ENCODE measurements around the gene EPB41L1. TPM values are rescaled to one million over a fixed set of nuclear protein-coding genes. Genes with fewer than 3 reads are reported as not detected.

EPB41L1 gene
- total and polyA plus RNA-seq, 2 experiments from 2014 or later: 24.1 to 48.7 TPM

DNA sequence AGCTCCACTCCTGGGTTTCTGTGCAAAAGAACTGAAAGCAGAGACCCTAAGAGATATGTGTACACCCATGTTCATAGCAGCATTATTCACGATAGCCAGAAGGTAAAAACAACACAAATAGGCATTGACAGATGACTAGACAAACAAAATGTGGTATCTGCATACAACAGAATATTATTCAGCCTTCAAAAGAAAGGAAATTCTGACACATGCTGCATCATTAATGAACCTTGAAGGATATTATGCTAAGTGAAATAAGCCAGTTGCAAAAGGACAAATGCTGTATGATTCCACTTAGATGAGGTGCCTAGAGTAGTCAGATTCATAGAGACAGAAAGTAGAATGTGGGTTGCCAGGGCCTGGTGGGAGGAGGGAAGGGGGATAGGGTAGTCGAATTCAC is 99.5 kb downstream of the EPB41L1 start:
- Mint-ChIP-seq H3K27me3 (ENCODE audit: insufficient read depth, low read depth, poor library complexity) (peaks cover 6% of the 10 kb centered on the region), H3K36me3 (ENCODE audit: low read depth) (peaks cover 12% of the 10 kb centered on the region; the same call in 2 of the 3 replicates), H3K9me3 (no peaks in the 10 kb centered on the region), H3K27ac (no peak overlapping the region), H3K4me1 (peaks cover 13% of the 10 kb centered on the region), H3K4me3 (no peak overlapping the region)
- DNase-seq (ENCODE audit: low spot score) (no peak), ATAC-seq (no peak)
- Histone ChIP-seq H3K27ac (ENCODE audit: low read depth) (no peak overlapping the region), H3K4me3 (no peak overlapping the region), H3K4me1 (ENCODE audit: insufficient read depth) (peaks cover 3% of the 10 kb centered on the region; the same call in 1 of the 2 replicates), H4K20me1 (replicated peaks; ENCODE audit: insufficient read depth) (peaks cover 12% of the 10 kb centered on the region; the same call in 1 of the 2 replicates), H3K36me3 (ENCODE audit: insufficient read depth) (peaks cover 4% of the 10 kb centered on the region; the same call in 1 of the 2 replicates), H2AFZ (no peak overlapping the region), H3F3A (replicated peaks; ENCODE audit: low read depth) (no peaks in the 10 kb centered on the region), H3K79me2 (replicated peaks; ENCODE audit: insufficient read depth) (0 out of 2 replicates have a peak, but pooled peaks cover 10% of the 10 kb centered on the region), H3K4me2 (no peak overlapping the region), H3K9me2 (ENCODE audit: insufficient read depth) (no peaks in the 10 kb centered on the region), H3K27me3 (ENCODE audit: insufficient read depth) (no peaks in the 10 kb centered on the region)
- no peak for TF ChIP-seq POLR2AphosphoS5 (IDR thresholded peaks at IDR 0.05; ENCODE audit: low read depth)
- TF ChIP-seq EZH2phosphoT487 (IDR thresholded peaks at IDR 0.05; ENCODE audit: unreplicated experiment): no peak
- no peak for TF ChIP-seq ETS1 (IDR thresholded peaks at IDR 0.05)
- TF ChIP-seq CREB1 (CRISPR knock-in tag; IDR thresholded peaks at IDR 0.05; ENCODE audit: low read depth): no peak
- no peak for TF ChIP-seq EZH2 (IDR thresholded peaks at IDR 0.05; ENCODE audit: low read depth, unreplicated experiment)
- TF ChIP-seq ZNF114 (CRISPR knock-in tag; IDR thresholded peaks at IDR 0.05): no peak
- TF ChIP-seq, protein P1, sequence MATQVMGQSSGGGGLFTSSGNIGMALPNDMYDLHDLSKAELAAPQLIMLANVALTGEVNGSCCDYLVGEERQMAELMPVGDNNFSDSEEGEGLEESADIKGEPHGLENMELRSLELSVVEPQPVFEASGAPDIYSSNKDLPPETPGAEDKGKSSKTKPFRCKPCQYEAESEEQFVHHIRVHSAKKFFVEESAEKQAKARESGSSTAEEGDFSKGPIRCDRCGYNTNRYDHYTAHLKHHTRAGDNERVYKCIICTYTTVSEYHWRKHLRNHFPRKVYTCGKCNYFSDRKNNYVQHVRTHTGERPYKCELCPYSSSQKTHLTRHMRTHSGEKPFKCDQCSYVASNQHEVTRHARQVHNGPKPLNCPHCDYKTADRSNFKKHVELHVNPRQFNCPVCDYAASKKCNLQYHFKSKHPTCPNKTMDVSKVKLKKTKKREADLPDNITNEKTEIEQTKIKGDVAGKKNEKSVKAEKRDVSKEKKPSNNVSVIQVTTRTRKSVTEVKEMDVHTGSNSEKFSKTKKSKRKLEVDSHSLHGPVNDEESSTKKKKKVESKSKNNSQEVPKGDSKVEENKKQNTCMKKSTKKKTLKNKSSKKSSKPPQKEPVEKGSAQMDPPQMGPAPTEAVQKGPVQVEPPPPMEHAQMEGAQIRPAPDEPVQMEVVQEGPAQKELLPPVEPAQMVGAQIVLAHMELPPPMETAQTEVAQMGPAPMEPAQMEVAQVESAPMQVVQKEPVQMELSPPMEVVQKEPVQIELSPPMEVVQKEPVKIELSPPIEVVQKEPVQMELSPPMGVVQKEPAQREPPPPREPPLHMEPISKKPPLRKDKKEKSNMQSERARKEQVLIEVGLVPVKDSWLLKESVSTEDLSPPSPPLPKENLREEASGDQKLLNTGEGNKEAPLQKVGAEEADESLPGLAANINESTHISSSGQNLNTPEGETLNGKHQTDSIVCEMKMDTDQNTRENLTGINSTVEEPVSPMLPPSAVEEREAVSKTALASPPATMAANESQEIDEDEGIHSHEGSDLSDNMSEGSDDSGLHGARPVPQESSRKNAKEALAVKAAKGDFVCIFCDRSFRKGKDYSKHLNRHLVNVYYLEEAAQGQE (IDR thresholded peaks at IDR 0.05; ENCODE audit: unreplicated experiment): no peak
- no peak for TF ChIP-seq ZNF331 (CRISPR knock-in tag; IDR thresholded peaks at IDR 0.05; ENCODE audit: low read depth)
- no peak for TF ChIP-seq JUNB (IDR thresholded peaks at IDR 0.05; ENCODE audit: unreplicated experiment)
- TF ChIP-seq, protein P2, sequence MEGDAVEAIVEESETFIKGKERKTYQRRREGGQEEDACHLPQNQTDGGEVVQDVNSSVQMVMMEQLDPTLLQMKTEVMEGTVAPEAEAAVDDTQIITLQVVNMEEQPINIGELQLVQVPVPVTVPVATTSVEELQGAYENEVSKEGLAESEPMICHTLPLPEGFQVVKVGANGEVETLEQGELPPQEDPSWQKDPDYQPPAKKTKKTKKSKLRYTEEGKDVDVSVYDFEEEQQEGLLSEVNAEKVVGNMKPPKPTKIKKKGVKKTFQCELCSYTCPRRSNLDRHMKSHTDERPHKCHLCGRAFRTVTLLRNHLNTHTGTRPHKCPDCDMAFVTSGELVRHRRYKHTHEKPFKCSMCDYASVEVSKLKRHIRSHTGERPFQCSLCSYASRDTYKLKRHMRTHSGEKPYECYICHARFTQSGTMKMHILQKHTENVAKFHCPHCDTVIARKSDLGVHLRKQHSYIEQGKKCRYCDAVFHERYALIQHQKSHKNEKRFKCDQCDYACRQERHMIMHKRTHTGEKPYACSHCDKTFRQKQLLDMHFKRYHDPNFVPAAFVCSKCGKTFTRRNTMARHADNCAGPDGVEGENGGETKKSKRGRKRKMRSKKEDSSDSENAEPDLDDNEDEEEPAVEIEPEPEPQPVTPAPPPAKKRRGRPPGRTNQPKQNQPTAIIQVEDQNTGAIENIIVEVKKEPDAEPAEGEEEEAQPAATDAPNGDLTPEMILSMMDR (conservative IDR thresholded peaks at IDR 0.05; ENCODE audit: low read depth in 2 of 2): no peak
- no peak for TF ChIP-seq NANOG (IDR thresholded peaks at IDR 0.05; ENCODE audit: borderline replicate concordance)
- no peak for TF ChIP-seq STAT1 (IDR thresholded peaks at IDR 0.05; ENCODE audit: unreplicated experiment)
- TF ChIP-seq, protein P3, sequence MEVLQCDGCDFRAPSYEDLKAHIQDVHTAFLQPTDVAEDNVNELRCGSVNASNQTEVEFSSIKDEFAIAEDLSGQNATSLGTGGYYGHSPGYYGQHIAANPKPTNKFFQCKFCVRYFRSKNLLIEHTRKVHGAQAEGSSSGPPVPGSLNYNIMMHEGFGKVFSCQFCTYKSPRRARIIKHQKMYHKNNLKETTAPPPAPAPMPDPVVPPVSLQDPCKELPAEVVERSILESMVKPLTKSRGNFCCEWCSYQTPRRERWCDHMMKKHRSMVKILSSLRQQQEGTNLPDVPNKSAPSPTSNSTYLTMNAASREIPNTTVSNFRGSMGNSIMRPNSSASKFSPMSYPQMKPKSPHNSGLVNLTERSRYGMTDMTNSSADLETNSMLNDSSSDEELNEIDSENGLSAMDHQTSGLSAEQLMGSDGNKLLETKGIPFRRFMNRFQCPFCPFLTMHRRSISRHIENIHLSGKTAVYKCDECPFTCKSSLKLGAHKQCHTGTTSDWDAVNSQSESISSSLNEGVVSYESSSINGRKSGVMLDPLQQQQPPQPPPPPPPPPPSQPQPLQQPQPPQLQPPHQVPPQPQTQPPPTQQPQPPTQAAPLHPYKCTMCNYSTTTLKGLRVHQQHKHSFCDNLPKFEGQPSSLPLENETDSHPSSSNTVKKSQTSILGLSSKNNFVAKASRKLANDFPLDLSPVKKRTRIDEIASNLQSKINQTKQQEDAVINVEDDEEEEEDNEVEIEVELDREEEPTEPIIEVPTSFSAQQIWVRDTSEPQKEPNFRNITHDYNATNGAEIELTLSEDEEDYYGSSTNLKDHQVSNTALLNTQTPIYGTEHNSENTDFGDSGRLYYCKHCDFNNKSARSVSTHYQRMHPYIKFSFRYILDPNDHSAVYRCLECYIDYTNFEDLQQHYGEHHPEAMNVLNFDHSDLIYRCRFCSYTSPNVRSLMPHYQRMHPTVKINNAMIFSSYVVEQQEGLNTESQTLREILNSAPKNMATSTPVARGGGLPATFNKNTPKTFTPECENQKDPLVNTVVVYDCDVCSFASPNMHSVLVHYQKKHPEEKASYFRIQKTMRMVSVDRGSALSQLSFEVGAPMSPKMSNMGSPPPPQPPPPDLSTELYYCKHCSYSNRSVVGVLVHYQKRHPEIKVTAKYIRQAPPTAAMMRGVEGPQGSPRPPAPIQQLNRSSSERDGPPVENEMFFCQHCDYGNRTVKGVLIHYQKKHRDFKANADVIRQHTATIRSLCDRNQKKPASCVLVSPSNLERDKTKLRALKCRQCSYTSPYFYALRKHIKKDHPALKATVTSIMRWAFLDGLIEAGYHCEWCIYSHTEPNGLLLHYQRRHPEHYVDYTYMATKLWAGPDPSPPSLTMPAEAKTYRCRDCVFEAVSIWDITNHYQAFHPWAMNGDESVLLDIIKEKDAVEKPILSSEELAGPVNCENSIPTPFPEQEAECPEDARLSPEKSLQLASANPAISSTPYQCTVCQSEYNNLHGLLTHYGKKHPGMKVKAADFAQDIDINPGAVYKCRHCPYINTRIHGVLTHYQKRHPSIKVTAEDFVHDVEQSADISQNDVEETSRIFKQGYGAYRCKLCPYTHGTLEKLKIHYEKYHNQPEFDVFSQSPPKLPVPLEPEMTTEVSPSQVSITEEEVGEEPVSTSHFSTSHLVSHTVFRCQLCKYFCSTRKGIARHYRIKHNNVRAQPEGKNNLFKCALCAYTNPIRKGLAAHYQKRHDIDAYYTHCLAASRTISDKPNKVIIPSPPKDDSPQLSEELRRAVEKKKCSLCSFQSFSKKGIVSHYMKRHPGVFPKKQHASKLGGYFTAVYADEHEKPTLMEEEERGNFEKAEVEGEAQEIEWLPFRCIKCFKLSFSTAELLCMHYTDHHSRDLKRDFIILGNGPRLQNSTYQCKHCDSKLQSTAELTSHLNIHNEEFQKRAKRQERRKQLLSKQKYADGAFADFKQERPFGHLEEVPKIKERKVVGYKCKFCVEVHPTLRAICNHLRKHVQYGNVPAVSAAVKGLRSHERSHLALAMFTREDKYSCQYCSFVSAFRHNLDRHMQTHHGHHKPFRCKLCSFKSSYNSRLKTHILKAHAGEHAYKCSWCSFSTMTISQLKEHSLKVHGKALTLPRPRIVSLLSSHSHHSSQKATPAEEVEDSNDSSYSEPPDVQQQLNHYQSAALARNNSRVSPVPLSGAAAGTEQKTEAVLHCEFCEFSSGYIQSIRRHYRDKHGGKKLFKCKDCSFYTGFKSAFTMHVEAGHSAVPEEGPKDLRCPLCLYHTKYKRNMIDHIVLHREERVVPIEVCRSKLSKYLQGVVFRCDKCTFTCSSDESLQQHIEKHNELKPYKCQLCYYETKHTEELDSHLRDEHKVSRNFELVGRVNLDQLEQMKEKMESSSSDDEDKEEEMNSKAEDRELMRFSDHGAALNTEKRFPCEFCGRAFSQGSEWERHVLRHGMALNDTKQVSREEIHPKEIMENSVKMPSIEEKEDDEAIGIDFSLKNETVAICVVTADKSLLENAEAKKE (CRISPR knock-in tag; IDR thresholded peaks at IDR 0.05): no peak
